DND-41 (cell line): ENCODE results near the gene GPC3.

Experiments used
- CTCF ChIP-seq: IDR thresholded peaks from 2 replicates; pipeline ENCODE4 v1.5.1; 2012; ENCODE audit warnings: borderline replicate concordance, low read length, moderate library complexity, mild to moderate bottlenecking; ENCODE audit not compliant: poor library complexity, severe bottlenecking; ENCODE audit errors: extremely low read depth
- EZH2 ChIP-seq: IDR thresholded peaks from 3 replicates; pipeline ENCODE4 v1.6.1; 2012; ENCODE audit warnings: borderline replicate concordance, low read depth, mild to moderate bottlenecking, moderate library complexity, low read length, inconsistent platforms; ENCODE audit not compliant: severe bottlenecking

- TF ChIP-seq CTCF (no peak), EZH2 (no peak)
Observed at GRCh38 chrX:133645256-133645655, 340.1 kb downstream of the GPC3 start.
